HG02981 (cell line): ENCODE measurements around the gene IL16.

Experiments
- ATAC-seq: cut with Tn5 transposase; IDR thresholded peaks from one replicate; pipeline ENCODE4 v1.9.1; 2021; ENCODE audit warnings: mild to moderate bottlenecking, moderate library complexity; ENCODE audit not compliant: unreplicated experiment

IL16 gene

GRCh38 chr15:81361891-81362290 is 165.2 kb downstream of the IL16 start:
- no peak for ATAC-seq

GRCh38 chr15:81362790-81363189 is 166.1 kb downstream of the IL16 start:
- no peak for ATAC-seq

- no peak for ATAC-seq
Observed at GRCh38 chr15:81363276-81363675, 166.6 kb downstream of the IL16 start.
